SK-N-SH (cell line): ENCODE measurements around the gene MRC1. TPM values are rescaled to one million over a fixed set of nuclear protein-coding genes. Genes with fewer than 3 reads are reported as not detected.

Source experiments
- CTCF ChIA-PET: fragments of 300-600, 350-600 bp; formaldehyde crosslinking; extraction: SDS; loops from one replicate; lab custom pipeline; 2021; lab: Yijun Ruan, JAX
- POLR2A ChIA-PET: fragments of 350-600 bp; sonication (Branson Sonifier 250); formaldehyde crosslinking; extraction: SDS; loops from one replicate; lab custom pipeline; 2020; ENCODE audit warnings: antibody characterized with exemption, inconsistent platforms; lab: Yijun Ruan, JAX
- DNase-seq: peaks from one replicate; pipeline ENCODE4 v3.0.0; 2012
- H2AFZ ChIP-seq: fragments of 200-600 bp; sonication (generic); 2 replicates; pipeline ENCODE4 v1.8.1; 2016; ENCODE audit warnings: antibody characterized with exemption, mild to moderate bottlenecking, low read depth
- H3F3A ChIP-seq: fragments of 200-600 bp; sonication (generic); replicated peaks from 2 replicates; pipeline ENCODE3; 2016; ENCODE audit warnings: antibody characterized with exemption, mild to moderate bottlenecking; ENCODE audit not compliant: insufficient read depth
- H3K27ac ChIP-seq, 2 experiments: fragments of 200-500 bp in 1 of 2; fragments of 200-600 bp in 1 of 2; sonication (Bioruptor generic) in 1 of 2; sonication (generic), shearing (Covaris generic) in 1 of 2; 2 replicates each; pipeline versions ENCODE4 v1.5.1 to v1.6.1; 2014 to 2016; ENCODE audit warnings: low read depth in 2 of 2, inconsistent platforms in 1 of 2, low read length in 1 of 2, mild to moderate bottlenecking in 1 of 2, mixed read lengths in 1 of 2
- H3K27me3 ChIP-seq: fragments of 200-600 bp; sonication (generic), shearing (Covaris generic); 2 replicates; pipeline ENCODE4 v1.6.1; 2016; ENCODE audit warnings: mixed run types; ENCODE audit not compliant: insufficient read depth
- H3K36me3 ChIP-seq, 2 experiments: fragments of 200-500 bp in 1 of 2; fragments of 200-600 bp in 1 of 2; sonication (Bioruptor generic) in 1 of 2; sonication (generic) in 1 of 2; replicated peaks in 1 of 2; 2 replicates each; pipeline versions ENCODE3 to v1.5.1; 2014 to 2016; ENCODE audit warnings: low read length in 1 of 2, mild to moderate bottlenecking in 1 of 2; ENCODE audit not compliant: insufficient read depth in 2 of 2, control insufficient read depth in 1 of 2
- H3K4me1 ChIP-seq, 2 experiments: fragments of 200-500 bp in 1 of 2; fragments of 200-600 bp in 1 of 2; sonication (Bioruptor generic) in 1 of 2; sonication (generic), shearing (Covaris generic) in 1 of 2; 2 replicates each; pipeline versions ENCODE4 v1.5.1 to v1.6.1; 2014 to 2016; ENCODE audit warnings: low read depth in 1 of 2, low read length in 1 of 2, mixed run types in 1 of 2; ENCODE audit not compliant: insufficient read depth in 2 of 2, control insufficient read depth in 1 of 2
- H3K4me2 ChIP-seq: fragments of 200-600 bp; sonication (generic), shearing (Covaris generic); 2 replicates; pipeline ENCODE4 v1.6.1; 2017; ENCODE audit warnings: mixed run types
- H3K4me3 ChIP-seq, 2 experiments: fragments of 200-500 bp in 1 of 2; fragments of 200-600 bp in 1 of 2; sonication (Bioruptor generic) in 1 of 2; sonication (generic), shearing (Covaris generic) in 1 of 2; 2 replicates each; pipeline versions ENCODE4 v1.5.1 to v1.8.1; 2014 to 2016; ENCODE audit warnings: low read depth in 2 of 2, inconsistent platforms in 1 of 2, low read length in 1 of 2, mild to moderate bottlenecking in 1 of 2, mixed read lengths in 1 of 2, moderate library complexity in 1 of 2
- H3K79me2 ChIP-seq: fragments of 200-600 bp; sonication (generic); 2 replicates; pipeline ENCODE4 v1.8.1; 2017; ENCODE audit warnings: mild to moderate bottlenecking; ENCODE audit not compliant: insufficient read depth
- H3K9ac ChIP-seq: fragments of 200-600 bp; sonication (generic); 2 replicates; pipeline ENCODE4 v1.6.1; 2017; ENCODE audit warnings: mixed run types
- H3K9me2 ChIP-seq: fragments of 200-600 bp; sonication (generic); 2 replicates; pipeline ENCODE4 v1.6.1; 2017; ENCODE audit warnings: mixed run types
- H3K9me3 ChIP-seq: fragments of 200-600 bp; sonication (generic); 2 replicates; pipeline ENCODE4 v1.6.1; 2017; ENCODE audit warnings: mixed run types, mild to moderate bottlenecking, moderate library complexity
- H4K20me1 ChIP-seq: fragments of 200-600 bp; sonication (generic); 2 replicates; pipeline ENCODE4 v1.6.1; 2017; ENCODE audit warnings: mild to moderate bottlenecking, mixed run types; ENCODE audit not compliant: insufficient read depth
- ELF1 ChIP-seq: IDR thresholded peaks from 2 replicates; pipeline ENCODE4 v1.4.0; 2012
- EP300 ChIP-seq, 2 experiments: IDR thresholded peaks; 2 replicates each; pipeline versions ENCODE4 v1.4.0 to v1.6.1; 2012; ENCODE audit warnings: borderline replicate concordance in 1 of 2, low read depth in 1 of 2, low read length in 1 of 2
- EZH2phosphoT487 ChIP-seq: fragments of 200-600 bp; sonication (generic); IDR thresholded peaks from 2 replicates; pipeline ENCODE4 v1.6.1; 2017; ENCODE audit warnings: low read depth, mixed run types, mild to moderate bottlenecking, antibody characterized with exemption, moderate library complexity, borderline replicate concordance
- FOXM1 ChIP-seq: IDR thresholded peaks from 2 replicates; pipeline ENCODE4 v1.4.0; 2012; ENCODE audit warnings: low read depth, mild to moderate bottlenecking
- MEF2A ChIP-seq: IDR thresholded peaks from 2 replicates; pipeline ENCODE4 v1.4.0; 2012; ENCODE audit warnings: low read depth, borderline replicate concordance
- NFIC ChIP-seq: IDR thresholded peaks from 2 replicates; pipeline ENCODE4 v1.4.0; 2012; ENCODE audit warnings: borderline replicate concordance
- POLR2AphosphoS5 ChIP-seq: IDR thresholded peaks from 2 replicates; pipeline ENCODE4 v1.6.1; 2012; ENCODE audit warnings: low read depth, low read length
- SIN3A ChIP-seq: IDR thresholded peaks from 2 replicates; pipeline ENCODE4 v1.6.1; 2012; ENCODE audit warnings: low read depth, mild to moderate bottlenecking, low read length, moderate library complexity, borderline replicate concordance
- SMC3 ChIP-seq: IDR thresholded peaks from 2 replicates; pipeline ENCODE4 v1.6.1; 2012; ENCODE audit warnings: low read depth, low read length, improper control_type of control experiment
- TEAD4 ChIP-seq: IDR thresholded peaks from 2 replicates; pipeline ENCODE4 v1.4.0; 2012; ENCODE audit warnings: mild to moderate bottlenecking, borderline replicate concordance; ENCODE audit not compliant: insufficient read depth
- ZBTB33 ChIP-seq: IDR thresholded peaks from 2 replicates; pipeline ENCODE4 v1.4.0; 2012; ENCODE audit warnings: low read depth, borderline replicate concordance
- WGBS: methylation state at CpG from one replicate; pipeline ENCODE4 v1.1.6; 2017; ENCODE audit warnings: low lambda C conversion rate; 5-methylcytosine and 5-hydroxymethylcytosine counted together
- polyA plus RNA-seq, 3 experiments: library from polyadenylated mRNA; depleted of rRNA; stranded (reverse); fragments of >200 nt; gene quantifications; 2 replicates each; pipeline ENCODE4 v1.2.3, GENCODE V29; 2012
- TF ChIP-seq, protein P1 (sequence below): IDR thresholded peaks from 2 replicates; pipeline ENCODE4 v1.6.1; 2012; ENCODE audit warnings: mild to moderate bottlenecking, low read depth, low read length, moderate library complexity
- TF ChIP-seq, protein P2 (sequence below): IDR thresholded peaks from 2 replicates; pipeline ENCODE4; 2012

Gene MRC1
- polyA plus RNA-seq, 1 of the 3 experiments (the other 2 are of a cell fraction), result not detected

GRCh38 chr10:17835688-17836087 lies 26.5 kb downstream of the MRC1 start (continued):
- 0 out of 2 replicates have a peak, but pooled peaks have one; percentile 17 for TF ChIP-seq ZBTB33
- TF ChIP-seq MEF2A, result no peak; the same call in 1 of the 2 replicates
- TF ChIP-seq FOXM1, result no peak
- no peak for TF ChIP-seq EZH2phosphoT487
- no peak for TF ChIP-seq SIN3A
- TF ChIP-seq POLR2AphosphoS5, result peak; percentile 43; the same call in 1 of the 2 replicates
- TF ChIP-seq SMC3, result no peak
- TF ChIP-seq, all 33 proteins: peak for 11

GRCh38 chr10:17836942-17837341 lies 27.8 kb downstream of the MRC1 start:
- peak overlapping the region; percentile 20 to 61; a peak in 3 of 4 replicates for H3K27ac ChIP-seq
- DNase-seq, result no peak
- H3K9me2 ChIP-seq, result no peaks in the 10 kb centered on the region
- TF ChIP-seq MEF2A (no peak), ELF1 (peak; percentile 73), EP300 (IDR thresholded peaks at IDR 0.05; ENCODE audit: borderline replicate concordance in 1 of 2, low read depth in 1 of 2, low read length in 1 of 2) (no peak), TEAD4 (peak; percentile 29; the same call in 1 of the 2 replicates), NFIC (peak; percentile 44)
- TF ChIP-seq, protein P1, sequence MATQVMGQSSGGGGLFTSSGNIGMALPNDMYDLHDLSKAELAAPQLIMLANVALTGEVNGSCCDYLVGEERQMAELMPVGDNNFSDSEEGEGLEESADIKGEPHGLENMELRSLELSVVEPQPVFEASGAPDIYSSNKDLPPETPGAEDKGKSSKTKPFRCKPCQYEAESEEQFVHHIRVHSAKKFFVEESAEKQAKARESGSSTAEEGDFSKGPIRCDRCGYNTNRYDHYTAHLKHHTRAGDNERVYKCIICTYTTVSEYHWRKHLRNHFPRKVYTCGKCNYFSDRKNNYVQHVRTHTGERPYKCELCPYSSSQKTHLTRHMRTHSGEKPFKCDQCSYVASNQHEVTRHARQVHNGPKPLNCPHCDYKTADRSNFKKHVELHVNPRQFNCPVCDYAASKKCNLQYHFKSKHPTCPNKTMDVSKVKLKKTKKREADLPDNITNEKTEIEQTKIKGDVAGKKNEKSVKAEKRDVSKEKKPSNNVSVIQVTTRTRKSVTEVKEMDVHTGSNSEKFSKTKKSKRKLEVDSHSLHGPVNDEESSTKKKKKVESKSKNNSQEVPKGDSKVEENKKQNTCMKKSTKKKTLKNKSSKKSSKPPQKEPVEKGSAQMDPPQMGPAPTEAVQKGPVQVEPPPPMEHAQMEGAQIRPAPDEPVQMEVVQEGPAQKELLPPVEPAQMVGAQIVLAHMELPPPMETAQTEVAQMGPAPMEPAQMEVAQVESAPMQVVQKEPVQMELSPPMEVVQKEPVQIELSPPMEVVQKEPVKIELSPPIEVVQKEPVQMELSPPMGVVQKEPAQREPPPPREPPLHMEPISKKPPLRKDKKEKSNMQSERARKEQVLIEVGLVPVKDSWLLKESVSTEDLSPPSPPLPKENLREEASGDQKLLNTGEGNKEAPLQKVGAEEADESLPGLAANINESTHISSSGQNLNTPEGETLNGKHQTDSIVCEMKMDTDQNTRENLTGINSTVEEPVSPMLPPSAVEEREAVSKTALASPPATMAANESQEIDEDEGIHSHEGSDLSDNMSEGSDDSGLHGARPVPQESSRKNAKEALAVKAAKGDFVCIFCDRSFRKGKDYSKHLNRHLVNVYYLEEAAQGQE, result peak; percentile 77; the same call in 1 of the 2 replicates
- TF ChIP-seq, protein P2, sequence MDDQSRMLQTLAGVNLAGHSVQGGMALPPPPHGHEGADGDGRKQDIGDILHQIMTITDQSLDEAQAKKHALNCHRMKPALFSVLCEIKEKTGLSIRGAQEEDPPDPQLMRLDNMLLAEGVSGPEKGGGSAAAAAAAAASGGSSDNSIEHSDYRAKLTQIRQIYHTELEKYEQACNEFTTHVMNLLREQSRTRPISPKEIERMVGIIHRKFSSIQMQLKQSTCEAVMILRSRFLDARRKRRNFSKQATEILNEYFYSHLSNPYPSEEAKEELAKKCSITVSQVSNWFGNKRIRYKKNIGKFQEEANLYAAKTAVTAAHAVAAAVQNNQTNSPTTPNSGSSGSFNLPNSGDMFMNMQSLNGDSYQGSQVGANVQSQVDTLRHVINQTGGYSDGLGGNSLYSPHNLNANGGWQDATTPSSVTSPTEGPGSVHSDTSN, result 0 out of 2 replicates have a peak, but pooled peaks have one; percentile 25
- TF ChIP-seq, all 33 proteins: peak for 5
- Histone ChIP-seq H3K4me2 (peak overlapping the region; percentile 69), H2AFZ (peak overlapping the region; percentile 93; the same call in 1 of the 2 replicates), H4K20me1 (no peaks in the 10 kb centered on the region), H3K36me3 (no peaks in the 10 kb centered on the region), H3K27me3 (no peaks in the 10 kb centered on the region), H3K79me2 (no peaks in the 10 kb centered on the region), H3K4me1 (peaks cover 14 to 15% of the 10 kb centered on the region in 2 experiments), H3K4me3 (peak overlapping the region; percentile 33 to 42; a peak in 2 of 4 replicates), H3F3A (peaks cover 21% of the 10 kb centered on the region), H3K9me3 (no peaks in the 10 kb centered on the region), H3K9ac (peak overlapping the region; percentile 33; the same call in 1 of the 2 replicates)
- CTCF ChIA-PET, result interaction anchor here (3.0 kb wide), 1 partner anchor 11 kb away, joined by 13 read pairs; no protein-coding TSS in a partner anchor
- WGBS, result 19% methylated on average over 6 of the region's 8 CpGs
- POLR2A ChIA-PET, result no interaction called here
